GM23338 (cell line): ENCODE data around the gene PRPH. TPM values are rescaled to one million over a fixed set of nuclear protein-coding genes. Genes with fewer than 3 reads are reported as not detected.

Source experiments
- ATAC-seq: fragments of 200-7000 bp; cut with Tn5 transposase; 3 replicates; pipeline ENCODE4 v1.9.1; 2020
- DNase-seq: peaks from one replicate; pipeline ENCODE4 v3.0.0-alpha.2; 2015; ENCODE audit warnings: low spot score
- H2AFZ ChIP-seq: fragments of 200-600 bp; sonication (generic); 2 replicates; pipeline ENCODE4 v1.8.0; 2016; ENCODE audit warnings: antibody characterized with exemption, mild to moderate bottlenecking, moderate library complexity
- H3F3A ChIP-seq: fragments of 200-600 bp; sonication (generic); replicated peaks from 2 replicates; pipeline ENCODE4 v1.8.0; 2017; ENCODE audit warnings: antibody characterized with exemption, mixed run types, low read depth
- H3K27ac ChIP-seq: fragments of 200-600 bp; sonication (generic); 2 replicates; pipeline ENCODE4 v1.6.1; 2016; ENCODE audit warnings: low read depth
- H3K27me3 ChIP-seq: fragments of 200-600 bp; sonication (generic); 2 replicates; pipeline ENCODE4 v1.8.0; 2016; ENCODE audit warnings: mild to moderate bottlenecking, mixed run types, moderate library complexity; ENCODE audit not compliant: insufficient read depth
- H3K36me3 ChIP-seq: fragments of 200-600 bp; sonication (generic); 2 replicates; pipeline ENCODE4 v1.8.0; 2016; ENCODE audit warnings: mild to moderate bottlenecking; ENCODE audit not compliant: insufficient read depth
- H3K4me1 ChIP-seq: fragments of 200-600 bp; sonication (generic); 2 replicates; pipeline ENCODE4 v1.8.0; 2016; ENCODE audit warnings: mild to moderate bottlenecking, moderate library complexity; ENCODE audit not compliant: insufficient read depth
- H3K4me2 ChIP-seq: fragments of 200-600 bp; sonication (generic); 2 replicates; pipeline ENCODE4 v1.7.1; 2017; ENCODE audit warnings: mixed run types
- H3K4me3 ChIP-seq: fragments of 200-600 bp; sonication (generic); 2 replicates; pipeline ENCODE4 v1.6.1; 2016; ENCODE audit warnings: mixed run types
- H3K79me2 ChIP-seq: fragments of 200-600 bp; sonication (generic); replicated peaks from 2 replicates; pipeline ENCODE4 v1.8.0; 2017; ENCODE audit warnings: mild to moderate bottlenecking; ENCODE audit not compliant: insufficient read depth
- H3K9me2 ChIP-seq: fragments of 200-600 bp; sonication (generic); 2 replicates; pipeline ENCODE4 v1.8.0; 2017; ENCODE audit not compliant: insufficient read depth
- H4K20me1 ChIP-seq: fragments of 200-600 bp; sonication (generic); replicated peaks from 2 replicates; pipeline ENCODE4 v1.8.0; 2017; ENCODE audit warnings: mild to moderate bottlenecking; ENCODE audit not compliant: insufficient read depth
- H3K27ac Mint-ChIP-seq: 2 replicates; pipeline ENCODE4 v1.8.0; 2020; ENCODE audit warnings: inconsistent platforms, mild to moderate bottlenecking, moderate library complexity, mixed read lengths
- H3K27me3 Mint-ChIP-seq: 3 replicates; pipeline ENCODE4 v1.8.0; 2022; ENCODE audit warnings: low read depth, mild to moderate bottlenecking, moderate library complexity, mixed read lengths, inconsistent platforms; ENCODE audit not compliant: insufficient read depth, poor library complexity
- H3K36me3 Mint-ChIP-seq: 3 replicates; pipeline ENCODE4 v1.8.0; 2021; ENCODE audit warnings: low read depth, mild to moderate bottlenecking, inconsistent platforms, moderate library complexity, mixed read lengths
- H3K4me1 Mint-ChIP-seq: 3 replicates; pipeline ENCODE4 v1.8.0; 2020; ENCODE audit warnings: mild to moderate bottlenecking, inconsistent platforms, mixed read lengths
- H3K4me3 Mint-ChIP-seq: 3 replicates; pipeline ENCODE4 v1.8.0; 2021; ENCODE audit warnings: moderate library complexity, mild to moderate bottlenecking, inconsistent platforms, mixed read lengths
- H3K9me3 Mint-ChIP-seq: 3 replicates; pipeline ENCODE4 v1.8.0; 2020; ENCODE audit warnings: moderate library complexity, mild to moderate bottlenecking, inconsistent platforms, mixed read lengths
- CREB1 ChIP-seq: fragments of 250-450 bp; sonication (Bioruptor Pico); IDR thresholded peaks from 2 replicates; pipeline ENCODE4 v1.5.0; 2020; ENCODE audit warnings: low read depth, mild to moderate bottlenecking, moderate library complexity
- EZH2 ChIP-seq: fragments of 200-600 bp; sonication (generic); IDR thresholded peaks from one replicate; pipeline ENCODE4 v1.8.0; 2017; ENCODE audit warnings: antibody characterized with exemption, mild to moderate bottlenecking, low read depth; ENCODE audit not compliant: unreplicated experiment
- EZH2phosphoT487 ChIP-seq: fragments of 200-600 bp; sonication (generic); IDR thresholded peaks from one replicate; pipeline ENCODE4 v1.8.1; 2018; ENCODE audit warnings: antibody characterized with exemption; ENCODE audit not compliant: unreplicated experiment
- JUNB ChIP-seq: IDR thresholded peaks from one replicate; pipeline ENCODE4 v1.6.1; 2016; ENCODE audit warnings: antibody characterized with exemption; ENCODE audit not compliant: unreplicated experiment
- NANOG ChIP-seq: IDR thresholded peaks from 2 replicates; pipeline ENCODE4 v1.6.1; 2016; ENCODE audit warnings: antibody characterized with exemption, borderline replicate concordance
- POLR2AphosphoS5 ChIP-seq: IDR thresholded peaks from 2 replicates; pipeline ENCODE4 v1.6.1; 2016; ENCODE audit warnings: antibody characterized with exemption, low read depth
- STAT1 ChIP-seq: IDR thresholded peaks from one replicate; pipeline ENCODE4 v1.6.1; 2016; ENCODE audit warnings: antibody characterized with exemption; ENCODE audit not compliant: unreplicated experiment
- ZNF114 ChIP-seq: fragments of 250-450 bp; sonication (Bioruptor Pico); IDR thresholded peaks from 2 replicates; pipeline ENCODE4 v1.5.0; 2020; ENCODE audit warnings: mild to moderate bottlenecking, moderate library complexity
- ZNF331 ChIP-seq: fragments of 250-450 bp; sonication (Bioruptor Pico); IDR thresholded peaks from 2 replicates; pipeline ENCODE4 v1.5.0; 2020; ENCODE audit warnings: low read depth, mild to moderate bottlenecking, moderate library complexity
- long read RNA-seq: library from polyadenylated mRNA; unstranded; transcript quantifications from one replicate; pipeline ENCODE4 v2.0.0, GENCODE V29; 2020; ENCODE audit not compliant: unreplicated experiment
- polyA plus RNA-seq: library from polyadenylated mRNA; unstranded; fragments of >200 nt; fragmentation: Nextera tagmentation; extraction: Ambion mirVana; gene quantifications from 2 replicates; pipeline ENCODE4 v1.2.1, GENCODE V29; 2016
- total RNA-seq: library from RNA; depleted of rRNA; stranded (reverse); fragments of >200 nt; shearing (Covaris generic); gene quantifications from 2 replicates; pipeline ENCODE4 v1.2.3, GENCODE V29; 2014; rRNA removed
- TF ChIP-seq, protein P1 (sequence below): IDR thresholded peaks from 2 replicates; pipeline ENCODE4 v1.6.1; 2016; ENCODE audit warnings: antibody characterized with exemption
- TF ChIP-seq, protein P2 (sequence below), 2 experiments: fragments of 200-600 bp in 1 of 2; sonication (generic) in 1 of 2; conservative IDR thresholded peaks; 2 replicates each; pipeline versions ENCODE4 v1.5.1 to v1.6.1; 2016 to 2017; ENCODE audit warnings: antibody characterized with exemption in 2 of 2, low read depth in 2 of 2, mild to moderate bottlenecking in 2 of 2, moderate library complexity in 1 of 2
- TF ChIP-seq, protein P3 (sequence below): fragments of 250-450 bp; sonication (Bioruptor Pico); IDR thresholded peaks from 2 replicates; pipeline ENCODE4 v1.5.0; 2020; ENCODE audit warnings: mild to moderate bottlenecking, moderate library complexity

The PRPH gene
- 0.24 and 0.62 TPM in 2 replicates for total RNA-seq
- polyA plus RNA-seq = 0.36 and 0.43 TPM in 2 replicates
- long read RNA-seq = 0 reads

DNA sequence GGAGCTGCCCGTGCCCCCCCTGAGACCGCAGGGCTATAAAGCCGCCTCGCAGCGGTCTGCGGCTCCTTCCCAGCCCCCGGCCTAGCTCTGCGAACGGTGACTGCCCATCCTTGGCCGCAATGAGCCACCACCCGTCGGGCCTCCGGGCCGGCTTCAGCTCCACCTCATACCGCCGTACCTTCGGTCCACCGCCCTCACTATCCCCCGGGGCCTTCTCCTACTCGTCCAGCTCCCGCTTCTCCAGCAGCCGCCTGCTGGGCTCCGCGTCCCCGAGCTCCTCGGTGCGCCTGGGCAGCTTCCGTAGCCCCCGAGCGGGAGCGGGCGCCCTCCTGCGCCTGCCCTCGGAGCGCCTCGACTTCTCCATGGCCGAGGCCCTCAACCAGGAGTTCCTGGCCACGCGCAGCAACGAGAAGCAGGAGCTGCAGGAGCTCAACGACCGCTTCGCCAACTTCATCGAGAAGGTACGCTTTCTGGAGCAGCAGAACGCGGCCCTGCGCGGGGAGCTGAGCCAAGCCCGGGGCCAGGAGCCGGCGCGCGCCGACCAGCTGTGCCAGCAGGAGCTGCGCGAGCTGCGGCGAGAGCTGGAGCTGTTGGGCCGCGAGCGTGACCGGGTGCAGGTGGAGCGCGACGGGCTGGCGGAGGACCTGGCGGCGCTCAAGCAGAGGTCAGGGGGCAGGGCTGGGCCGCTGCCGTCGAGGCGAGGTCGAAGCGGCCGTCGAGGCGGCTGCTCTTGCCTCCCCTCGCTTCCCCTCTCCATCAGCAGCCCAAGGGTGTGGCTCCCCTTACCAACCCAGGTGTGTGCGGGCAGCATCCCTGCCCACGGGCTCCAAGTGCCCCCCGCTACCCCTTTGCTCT lies at the start of gene PRPH:
PRPH (plus strand) TSS at position 66 of the 855 bp plus-strand sequence; CDS start at position 120, 54 bp downstream.
- H3K4me3 Mint-ChIP-seq = peak within 1 kb of the TSS; percentile 57; the same call in 1 of the 3 replicates
- peaks cover 83% of the 10 kb centered on the region for H3K27me3 Mint-ChIP-seq
- H3K36me3 Mint-ChIP-seq = no peaks in the 10 kb centered on the region; the same call in 2 of the 3 replicates
- peaks cover 25% of the 10 kb centered on the region for H3K4me1 ChIP-seq
- H3K27ac Mint-ChIP-seq = no peak within 1 kb of the TSS
- ATAC-seq = peak; percentile 4
- no peak within 1 kb of the TSS for H3K27ac ChIP-seq
- H3K4me3 ChIP-seq = peak within 1 kb of the TSS; percentile 52
- H3F3A ChIP-seq = peaks cover 9% of the 10 kb centered on the region; the same call in 1 of the 2 replicates
- no peaks in the 10 kb centered on the region for H3K79me2 ChIP-seq
- H3K9me2 ChIP-seq = no peaks in the 10 kb centered on the region
- H3K9me3 Mint-ChIP-seq = no peaks in the 10 kb centered on the region
- TF ChIP-seq, protein P1, sequence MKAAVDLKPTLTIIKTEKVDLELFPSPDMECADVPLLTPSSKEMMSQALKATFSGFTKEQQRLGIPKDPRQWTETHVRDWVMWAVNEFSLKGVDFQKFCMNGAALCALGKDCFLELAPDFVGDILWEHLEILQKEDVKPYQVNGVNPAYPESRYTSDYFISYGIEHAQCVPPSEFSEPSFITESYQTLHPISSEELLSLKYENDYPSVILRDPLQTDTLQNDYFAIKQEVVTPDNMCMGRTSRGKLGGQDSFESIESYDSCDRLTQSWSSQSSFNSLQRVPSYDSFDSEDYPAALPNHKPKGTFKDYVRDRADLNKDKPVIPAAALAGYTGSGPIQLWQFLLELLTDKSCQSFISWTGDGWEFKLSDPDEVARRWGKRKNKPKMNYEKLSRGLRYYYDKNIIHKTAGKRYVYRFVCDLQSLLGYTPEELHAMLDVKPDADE = no peak
- TF ChIP-seq, protein P2, sequence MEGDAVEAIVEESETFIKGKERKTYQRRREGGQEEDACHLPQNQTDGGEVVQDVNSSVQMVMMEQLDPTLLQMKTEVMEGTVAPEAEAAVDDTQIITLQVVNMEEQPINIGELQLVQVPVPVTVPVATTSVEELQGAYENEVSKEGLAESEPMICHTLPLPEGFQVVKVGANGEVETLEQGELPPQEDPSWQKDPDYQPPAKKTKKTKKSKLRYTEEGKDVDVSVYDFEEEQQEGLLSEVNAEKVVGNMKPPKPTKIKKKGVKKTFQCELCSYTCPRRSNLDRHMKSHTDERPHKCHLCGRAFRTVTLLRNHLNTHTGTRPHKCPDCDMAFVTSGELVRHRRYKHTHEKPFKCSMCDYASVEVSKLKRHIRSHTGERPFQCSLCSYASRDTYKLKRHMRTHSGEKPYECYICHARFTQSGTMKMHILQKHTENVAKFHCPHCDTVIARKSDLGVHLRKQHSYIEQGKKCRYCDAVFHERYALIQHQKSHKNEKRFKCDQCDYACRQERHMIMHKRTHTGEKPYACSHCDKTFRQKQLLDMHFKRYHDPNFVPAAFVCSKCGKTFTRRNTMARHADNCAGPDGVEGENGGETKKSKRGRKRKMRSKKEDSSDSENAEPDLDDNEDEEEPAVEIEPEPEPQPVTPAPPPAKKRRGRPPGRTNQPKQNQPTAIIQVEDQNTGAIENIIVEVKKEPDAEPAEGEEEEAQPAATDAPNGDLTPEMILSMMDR (conservative IDR thresholded peaks at IDR 0.05; ENCODE audit: low read depth in 2 of 2) = peak; percentile 14 to 35; a peak in 1 of 4 replicates
- TF ChIP-seq STAT1 (no peak), ZNF331 (CRISPR knock-in tag) (no peak), EZH2phosphoT487 (peak; percentile 99), ZNF114 (CRISPR knock-in tag) (no peak), POLR2AphosphoS5 (no peak), CREB1 (CRISPR knock-in tag) (no peak), EZH2 (peak; percentile 96), NANOG (no peak), JUNB (no peak)
- TF ChIP-seq, protein P3, sequence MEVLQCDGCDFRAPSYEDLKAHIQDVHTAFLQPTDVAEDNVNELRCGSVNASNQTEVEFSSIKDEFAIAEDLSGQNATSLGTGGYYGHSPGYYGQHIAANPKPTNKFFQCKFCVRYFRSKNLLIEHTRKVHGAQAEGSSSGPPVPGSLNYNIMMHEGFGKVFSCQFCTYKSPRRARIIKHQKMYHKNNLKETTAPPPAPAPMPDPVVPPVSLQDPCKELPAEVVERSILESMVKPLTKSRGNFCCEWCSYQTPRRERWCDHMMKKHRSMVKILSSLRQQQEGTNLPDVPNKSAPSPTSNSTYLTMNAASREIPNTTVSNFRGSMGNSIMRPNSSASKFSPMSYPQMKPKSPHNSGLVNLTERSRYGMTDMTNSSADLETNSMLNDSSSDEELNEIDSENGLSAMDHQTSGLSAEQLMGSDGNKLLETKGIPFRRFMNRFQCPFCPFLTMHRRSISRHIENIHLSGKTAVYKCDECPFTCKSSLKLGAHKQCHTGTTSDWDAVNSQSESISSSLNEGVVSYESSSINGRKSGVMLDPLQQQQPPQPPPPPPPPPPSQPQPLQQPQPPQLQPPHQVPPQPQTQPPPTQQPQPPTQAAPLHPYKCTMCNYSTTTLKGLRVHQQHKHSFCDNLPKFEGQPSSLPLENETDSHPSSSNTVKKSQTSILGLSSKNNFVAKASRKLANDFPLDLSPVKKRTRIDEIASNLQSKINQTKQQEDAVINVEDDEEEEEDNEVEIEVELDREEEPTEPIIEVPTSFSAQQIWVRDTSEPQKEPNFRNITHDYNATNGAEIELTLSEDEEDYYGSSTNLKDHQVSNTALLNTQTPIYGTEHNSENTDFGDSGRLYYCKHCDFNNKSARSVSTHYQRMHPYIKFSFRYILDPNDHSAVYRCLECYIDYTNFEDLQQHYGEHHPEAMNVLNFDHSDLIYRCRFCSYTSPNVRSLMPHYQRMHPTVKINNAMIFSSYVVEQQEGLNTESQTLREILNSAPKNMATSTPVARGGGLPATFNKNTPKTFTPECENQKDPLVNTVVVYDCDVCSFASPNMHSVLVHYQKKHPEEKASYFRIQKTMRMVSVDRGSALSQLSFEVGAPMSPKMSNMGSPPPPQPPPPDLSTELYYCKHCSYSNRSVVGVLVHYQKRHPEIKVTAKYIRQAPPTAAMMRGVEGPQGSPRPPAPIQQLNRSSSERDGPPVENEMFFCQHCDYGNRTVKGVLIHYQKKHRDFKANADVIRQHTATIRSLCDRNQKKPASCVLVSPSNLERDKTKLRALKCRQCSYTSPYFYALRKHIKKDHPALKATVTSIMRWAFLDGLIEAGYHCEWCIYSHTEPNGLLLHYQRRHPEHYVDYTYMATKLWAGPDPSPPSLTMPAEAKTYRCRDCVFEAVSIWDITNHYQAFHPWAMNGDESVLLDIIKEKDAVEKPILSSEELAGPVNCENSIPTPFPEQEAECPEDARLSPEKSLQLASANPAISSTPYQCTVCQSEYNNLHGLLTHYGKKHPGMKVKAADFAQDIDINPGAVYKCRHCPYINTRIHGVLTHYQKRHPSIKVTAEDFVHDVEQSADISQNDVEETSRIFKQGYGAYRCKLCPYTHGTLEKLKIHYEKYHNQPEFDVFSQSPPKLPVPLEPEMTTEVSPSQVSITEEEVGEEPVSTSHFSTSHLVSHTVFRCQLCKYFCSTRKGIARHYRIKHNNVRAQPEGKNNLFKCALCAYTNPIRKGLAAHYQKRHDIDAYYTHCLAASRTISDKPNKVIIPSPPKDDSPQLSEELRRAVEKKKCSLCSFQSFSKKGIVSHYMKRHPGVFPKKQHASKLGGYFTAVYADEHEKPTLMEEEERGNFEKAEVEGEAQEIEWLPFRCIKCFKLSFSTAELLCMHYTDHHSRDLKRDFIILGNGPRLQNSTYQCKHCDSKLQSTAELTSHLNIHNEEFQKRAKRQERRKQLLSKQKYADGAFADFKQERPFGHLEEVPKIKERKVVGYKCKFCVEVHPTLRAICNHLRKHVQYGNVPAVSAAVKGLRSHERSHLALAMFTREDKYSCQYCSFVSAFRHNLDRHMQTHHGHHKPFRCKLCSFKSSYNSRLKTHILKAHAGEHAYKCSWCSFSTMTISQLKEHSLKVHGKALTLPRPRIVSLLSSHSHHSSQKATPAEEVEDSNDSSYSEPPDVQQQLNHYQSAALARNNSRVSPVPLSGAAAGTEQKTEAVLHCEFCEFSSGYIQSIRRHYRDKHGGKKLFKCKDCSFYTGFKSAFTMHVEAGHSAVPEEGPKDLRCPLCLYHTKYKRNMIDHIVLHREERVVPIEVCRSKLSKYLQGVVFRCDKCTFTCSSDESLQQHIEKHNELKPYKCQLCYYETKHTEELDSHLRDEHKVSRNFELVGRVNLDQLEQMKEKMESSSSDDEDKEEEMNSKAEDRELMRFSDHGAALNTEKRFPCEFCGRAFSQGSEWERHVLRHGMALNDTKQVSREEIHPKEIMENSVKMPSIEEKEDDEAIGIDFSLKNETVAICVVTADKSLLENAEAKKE (CRISPR knock-in tag) = no peak
- peak within 1 kb of the TSS; percentile 98 for H2AFZ ChIP-seq
- peaks cover 94% of the 10 kb centered on the region for H3K27me3 ChIP-seq
- no peaks in the 10 kb centered on the region for H3K36me3 ChIP-seq
- peak within 1 kb of the TSS; percentile 81 for H3K4me2 ChIP-seq
- peaks cover 22% of the 10 kb centered on the region; the same call in 2 of the 3 replicates for H3K4me1 Mint-ChIP-seq
- peak; percentile 45 for DNase-seq
- H4K20me1 ChIP-seq = no peaks in the 10 kb centered on the region
